Measurements from ENCODE around the gene RSPH1.

RSPH1 gene

DNA sequence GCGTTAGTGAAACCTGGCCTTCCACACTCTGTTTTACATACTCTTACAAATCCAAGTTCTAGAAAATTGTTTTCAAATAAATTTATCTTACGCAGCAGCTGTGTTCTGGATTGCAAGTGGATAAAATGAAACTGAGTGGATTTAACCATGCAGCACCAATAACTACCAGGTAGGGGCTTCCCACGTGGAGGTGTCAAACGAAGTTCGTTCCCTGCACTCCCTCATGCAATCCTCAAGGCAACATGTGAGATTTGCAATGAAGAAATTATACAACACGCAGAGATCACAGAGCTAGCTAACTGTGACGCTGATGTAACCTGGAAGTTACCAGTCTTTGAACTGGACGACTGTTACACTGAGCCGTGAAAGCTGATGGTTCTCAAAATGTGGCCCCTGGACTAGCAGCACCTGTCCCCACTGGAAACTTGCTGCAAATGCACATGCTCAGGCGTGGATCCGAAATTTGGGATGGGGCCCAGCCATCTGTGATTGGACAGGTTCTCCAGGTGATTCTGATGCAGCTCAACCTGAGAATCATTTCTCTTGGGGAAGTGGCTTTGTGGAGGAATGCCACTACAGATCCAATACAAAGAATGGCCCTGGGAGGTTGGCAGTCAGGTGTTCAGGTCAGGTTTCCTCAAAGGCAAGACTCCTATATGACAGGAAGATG, 36.3 kb downstream of the RSPH1 start:
- Histone ChIP-seq H3K27me3 (ENCODE audit: control insufficient read depth, insufficient read depth, low read length) (peaks cover 2% of the 10 kb centered on the region), H3K36me3 (ENCODE audit: insufficient read depth, low read length) (no peaks in the 10 kb centered on the region), H3K4me1 (ENCODE audit: control insufficient read depth, insufficient read depth, low read length) (no peaks in the 10 kb centered on the region), H3K9me3 (replicated peaks; ENCODE audit: low read length) (no peaks in the 10 kb centered on the region), H3K4me3 (ENCODE audit: low read length) (no peak overlapping the region), H3K9ac (ENCODE audit: low read depth, low read length) (no peak overlapping the region), H3K4me2 (ENCODE audit: low read length) (no peak overlapping the region)

GRCh38 chr21:42459082-42459460, 37.0 kb downstream of the RSPH1 start:
- Histone ChIP-seq H3K9me3 (replicated peaks; ENCODE audit: low read length) (no peaks in the 10 kb centered on the region), H3K4me2 (ENCODE audit: low read length) (no peak overlapping the region), H3K36me3 (ENCODE audit: insufficient read depth, low read length) (no peaks in the 10 kb centered on the region), H3K9ac (ENCODE audit: low read depth, low read length) (no peak overlapping the region), H3K4me3 (ENCODE audit: low read length) (no peak overlapping the region), H3K27me3 (ENCODE audit: control insufficient read depth, insufficient read depth, low read length) (peaks cover 5% of the 10 kb centered on the region), H3K4me1 (ENCODE audit: control insufficient read depth, insufficient read depth, low read length) (no peaks in the 10 kb centered on the region)

GRCh38 chr21:42456457-42456856, 39.6 kb downstream of the RSPH1 start:
- Histone ChIP-seq H3K4me2 (ENCODE audit: low read length) (no peak overlapping the region), H3K4me1 (ENCODE audit: control insufficient read depth, insufficient read depth, low read length) (no peaks in the 10 kb centered on the region), H3K9me3 (replicated peaks; ENCODE audit: low read length) (no peaks in the 10 kb centered on the region), H3K4me3 (ENCODE audit: low read length) (no peak overlapping the region), H3K9ac (ENCODE audit: low read depth, low read length) (no peak overlapping the region), H3K27me3 (ENCODE audit: control insufficient read depth, insufficient read depth, low read length) (peaks cover 5% of the 10 kb centered on the region), H3K36me3 (ENCODE audit: insufficient read depth, low read length) (no peaks in the 10 kb centered on the region)

DNA sequence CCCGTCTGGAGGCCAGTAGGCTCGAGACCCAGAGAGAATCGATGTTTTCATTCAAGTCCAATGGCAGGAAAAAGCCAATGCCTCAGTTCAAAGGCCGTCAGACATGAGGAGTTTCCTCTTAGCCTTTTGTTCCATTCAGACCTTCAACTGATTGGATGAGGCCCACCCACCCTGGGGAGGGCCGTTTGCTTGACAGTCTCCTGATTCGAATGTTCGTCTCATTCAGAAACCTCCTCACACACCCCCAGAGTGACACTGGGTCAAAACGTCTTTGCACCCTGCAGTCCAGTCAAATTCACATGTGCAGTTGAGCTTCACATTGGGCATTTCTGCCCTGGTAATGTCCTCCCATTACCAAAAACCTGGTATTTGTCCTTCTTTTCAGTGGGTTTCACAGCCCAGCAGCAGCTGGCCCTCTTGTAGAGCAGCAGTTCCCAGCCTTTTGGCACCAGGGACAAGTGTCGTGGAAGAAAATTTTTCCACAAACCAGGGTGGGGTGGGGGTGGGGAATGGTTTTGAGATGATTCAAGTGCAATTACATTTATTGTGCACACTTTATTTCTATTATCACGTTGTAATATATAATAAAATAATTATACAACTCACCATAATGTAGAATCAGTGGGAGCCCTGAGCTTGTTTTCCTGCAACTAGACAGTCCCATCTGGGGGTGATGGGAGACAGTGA, 40.1 kb downstream of the RSPH1 start:
- H3K4me1 ChIP-seq (ENCODE audit: control insufficient read depth, insufficient read depth, low read length) = no peaks in the 10 kb centered on the region
- no peaks in the 10 kb centered on the region for H3K9me3 ChIP-seq (replicated peaks; ENCODE audit: low read length)
- H3K36me3 ChIP-seq (ENCODE audit: insufficient read depth, low read length) = no peaks in the 10 kb centered on the region
- no peak overlapping the region for H3K4me3 ChIP-seq (ENCODE audit: low read length)
- H3K27me3 ChIP-seq (ENCODE audit: control insufficient read depth, insufficient read depth, low read length) = peaks cover 5% of the 10 kb centered on the region
- H3K4me2 ChIP-seq (ENCODE audit: low read length) = no peak overlapping the region
- no peak overlapping the region for H3K9ac ChIP-seq (ENCODE audit: low read depth, low read length)

DNA sequence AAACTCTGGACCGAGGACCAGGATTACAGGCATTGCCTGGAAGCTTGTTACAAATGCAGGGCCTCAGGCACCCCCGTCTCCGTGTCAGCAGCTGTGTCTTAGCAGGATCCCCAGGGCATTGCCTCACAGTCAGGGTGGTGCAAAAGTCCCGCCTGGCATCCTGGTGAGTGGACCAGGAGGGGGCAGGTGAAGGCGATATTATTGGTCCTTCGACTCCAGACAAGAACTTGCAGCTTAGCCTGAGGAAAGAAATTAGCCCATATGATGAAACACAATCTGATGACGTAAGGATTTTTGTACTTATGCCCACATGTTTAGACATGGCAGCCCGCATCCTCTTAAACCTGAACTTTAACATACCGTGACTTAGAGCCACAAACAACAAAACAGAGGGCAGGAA, 40.8 kb downstream of the RSPH1 start:
- Histone ChIP-seq H3K4me3 (ENCODE audit: low read length) (no peak overlapping the region), H3K4me1 (ENCODE audit: control insufficient read depth, insufficient read depth, low read length) (no peaks in the 10 kb centered on the region), H3K9ac (ENCODE audit: low read depth, low read length) (no peak overlapping the region), H3K36me3 (ENCODE audit: insufficient read depth, low read length) (no peaks in the 10 kb centered on the region), H3K4me2 (ENCODE audit: low read length) (no peak overlapping the region), H3K27me3 (ENCODE audit: control insufficient read depth, insufficient read depth, low read length) (peaks cover 5% of the 10 kb centered on the region), H3K9me3 (replicated peaks; ENCODE audit: low read length) (no peaks in the 10 kb centered on the region)

GRCh38 chr21:42454786-42455185, 41.2 kb downstream of the RSPH1 start:
- no peaks in the 10 kb centered on the region for H3K4me1 ChIP-seq (ENCODE audit: control insufficient read depth, insufficient read depth, low read length)
- H3K9me3 ChIP-seq (replicated peaks; ENCODE audit: low read length) = no peaks in the 10 kb centered on the region
- no peaks in the 10 kb centered on the region for H3K36me3 ChIP-seq (ENCODE audit: insufficient read depth, low read length)
- no peak overlapping the region for H3K4me2 ChIP-seq (ENCODE audit: low read length)
- H3K4me3 ChIP-seq (ENCODE audit: low read length) = no peak overlapping the region
- H3K9ac ChIP-seq (ENCODE audit: low read depth, low read length) = no peak overlapping the region
- H3K27me3 ChIP-seq (ENCODE audit: control insufficient read depth, insufficient read depth, low read length) = peaks cover 5% of the 10 kb centered on the region

DNA sequence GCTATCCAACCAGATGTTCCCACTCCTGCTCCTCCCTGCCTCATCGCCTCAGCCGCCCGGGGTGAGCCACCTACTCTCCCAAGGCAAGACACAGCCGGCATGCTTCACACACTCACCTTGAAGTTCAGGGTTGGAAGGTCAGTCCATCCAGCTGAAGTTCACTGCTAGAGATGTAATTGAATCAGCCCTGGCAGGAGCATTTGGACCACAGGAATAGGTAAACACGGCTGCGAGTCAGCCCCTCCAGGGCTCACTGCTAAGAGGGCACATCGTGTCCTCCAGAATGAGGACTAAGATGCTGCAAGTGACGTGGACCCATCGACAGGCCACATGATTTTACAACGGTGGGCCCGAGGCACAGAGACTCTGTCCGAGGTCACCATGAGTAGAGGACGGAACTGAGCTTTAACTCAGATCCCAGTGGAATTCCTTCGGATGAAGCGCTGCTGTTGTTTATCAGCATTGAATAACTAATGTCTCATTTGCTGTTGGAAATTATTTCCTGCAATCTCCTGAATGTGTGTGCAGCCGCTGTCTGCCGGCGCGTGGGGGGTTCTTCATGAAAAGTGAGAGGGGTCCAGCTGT, 41.9 kb downstream of the RSPH1 start:
- H3K27me3 ChIP-seq (ENCODE audit: control insufficient read depth, insufficient read depth, low read length) = peaks cover 5% of the 10 kb centered on the region
- no peak overlapping the region for H3K9ac ChIP-seq (ENCODE audit: low read depth, low read length)
- no peaks in the 10 kb centered on the region for H3K4me1 ChIP-seq (ENCODE audit: control insufficient read depth, insufficient read depth, low read length)

GRCh38 chr21:42453224-42453985, 42.6 kb downstream of the RSPH1 start:
- no peaks in the 10 kb centered on the region for H3K36me3 ChIP-seq (ENCODE audit: insufficient read depth, low read length)
- no peak overlapping the region for H3K9ac ChIP-seq (ENCODE audit: low read depth, low read length)

More for the DNA sequence above, 41.9 kb downstream of the RSPH1 start:
- Histone ChIP-seq H3K36me3 (ENCODE audit: insufficient read depth, low read length) (no peaks in the 10 kb centered on the region), H3K4me2 (ENCODE audit: low read length) (no peak overlapping the region), H3K9me3 (replicated peaks; ENCODE audit: low read length) (no peaks in the 10 kb centered on the region), H3K4me3 (ENCODE audit: low read length) (no peak overlapping the region)

DNA sequence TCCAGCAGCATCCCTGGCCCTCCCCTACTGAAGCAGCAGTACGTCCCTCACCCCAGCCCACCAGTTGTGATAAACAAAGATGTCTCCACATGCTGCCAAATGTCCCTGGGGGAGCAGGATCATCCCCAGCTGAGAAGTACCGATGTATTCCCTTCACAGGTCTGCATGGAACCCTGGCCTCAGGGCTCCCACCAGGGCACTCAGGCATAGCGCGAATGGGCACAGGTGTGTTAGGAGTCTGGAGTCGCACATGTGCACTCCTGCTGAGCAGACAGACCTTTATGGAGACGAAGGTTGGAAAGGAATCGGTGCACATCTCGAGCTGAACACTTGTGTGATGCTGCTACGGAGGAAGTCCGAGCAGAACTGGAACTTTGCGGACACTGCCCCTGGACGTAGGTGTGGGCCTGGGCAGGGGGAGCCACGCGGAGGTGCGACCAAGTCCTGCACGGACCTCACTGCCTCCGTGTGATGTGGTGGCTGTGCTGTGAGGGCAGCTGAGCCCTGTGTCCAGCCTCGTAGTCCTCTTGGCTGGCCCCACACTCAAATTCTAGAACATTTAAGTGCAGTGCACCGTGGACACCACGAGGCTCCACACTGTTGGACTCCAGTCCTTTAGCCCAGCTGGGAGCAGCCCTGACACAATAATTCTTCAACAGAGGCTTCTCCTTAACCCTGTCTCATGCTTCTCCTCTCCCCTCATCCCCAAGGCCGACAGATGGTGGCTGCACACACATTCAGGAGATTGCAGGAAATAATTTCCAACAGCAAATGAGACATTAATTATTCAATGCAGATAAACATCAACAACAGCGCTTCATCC, 43.4 kb downstream of the RSPH1 start:
- no peak overlapping the region for H3K4me2 ChIP-seq (ENCODE audit: low read length)
- no peak overlapping the region for H3K4me3 ChIP-seq (ENCODE audit: low read length)
- peaks cover 5% of the 10 kb centered on the region for H3K27me3 ChIP-seq (ENCODE audit: control insufficient read depth, insufficient read depth, low read length)
- H3K4me1 ChIP-seq (ENCODE audit: control insufficient read depth, insufficient read depth, low read length) = no peaks in the 10 kb centered on the region
- no peak overlapping the region for H3K9ac ChIP-seq (ENCODE audit: low read depth, low read length)
- H3K9me3 ChIP-seq (replicated peaks; ENCODE audit: low read length) = no peaks in the 10 kb centered on the region
- no peaks in the 10 kb centered on the region for H3K36me3 ChIP-seq (ENCODE audit: insufficient read depth, low read length)

More at GRCh38 chr21:42453224-42453985, 42.6 kb downstream of the RSPH1 start:
- Histone ChIP-seq H3K9me3 (replicated peaks; ENCODE audit: low read length) (no peaks in the 10 kb centered on the region), H3K27me3 (ENCODE audit: control insufficient read depth, insufficient read depth, low read length) (peaks cover 5% of the 10 kb centered on the region), H3K4me1 (ENCODE audit: control insufficient read depth, insufficient read depth, low read length) (no peaks in the 10 kb centered on the region), H3K4me2 (ENCODE audit: low read length) (no peak overlapping the region), H3K4me3 (ENCODE audit: low read length) (no peak overlapping the region)

GRCh38 chr21:42451941-42452340, 44.1 kb downstream of the RSPH1 start:
- no peaks in the 10 kb centered on the region for H3K36me3 ChIP-seq (ENCODE audit: insufficient read depth, low read length)
- H3K4me2 ChIP-seq (ENCODE audit: low read length) = no peak overlapping the region
- no peaks in the 10 kb centered on the region for H3K4me1 ChIP-seq (ENCODE audit: control insufficient read depth, insufficient read depth, low read length)
- no peak overlapping the region for H3K9ac ChIP-seq (ENCODE audit: low read depth, low read length)
- H3K9me3 ChIP-seq (replicated peaks; ENCODE audit: low read length) = no peaks in the 10 kb centered on the region
- no peak overlapping the region for H3K4me3 ChIP-seq (ENCODE audit: low read length)
- H3K27me3 ChIP-seq (ENCODE audit: control insufficient read depth, insufficient read depth, low read length) = peaks cover 5% of the 10 kb centered on the region

- Histone ChIP-seq H3K27me3 (ENCODE audit: control insufficient read depth, insufficient read depth, low read length) (no peaks in the 10 kb centered on the region), H3K4me3 (ENCODE audit: low read length) (no peak overlapping the region), H3K4me1 (ENCODE audit: control insufficient read depth, insufficient read depth, low read length) (no peaks in the 10 kb centered on the region), H3K9ac (ENCODE audit: low read depth, low read length) (no peak overlapping the region), H3K9me3 (replicated peaks; ENCODE audit: low read length) (no peaks in the 10 kb centered on the region), H3K4me2 (ENCODE audit: low read length) (no peak overlapping the region), H3K36me3 (ENCODE audit: insufficient read depth, low read length) (no peaks in the 10 kb centered on the region)
Measured at GRCh38 chr21:42448686-42449085, 47.3 kb downstream of the RSPH1 start.

Measured in skeletal muscle satellite cell (primary cell).